Effector memory CD8-positive, alpha-beta T cell (primary cell): ENCODE data around the gene ASCL1.

Source experiments
- ATAC-seq: fragments of 150-1000 bp; cut with Tn5 transposase; replicated peaks from 2 replicates; pipeline ENCODE4 v1.10.0; 2021; ENCODE audit warnings: mild to moderate bottlenecking, moderate library complexity
- DNase-seq, 3 experiments: peaks; one replicate each; pipeline ENCODE4 v3.0.0; 2021
- H3K27ac Mint-ChIP-seq, 2 donors: one replicate each; pipeline ENCODE4 v1.8.0; 2022; ENCODE audit warnings: mild to moderate bottlenecking in 2 of 2, mixed read lengths in 2 of 2, moderate library complexity in 2 of 2
- H3K27me3 Mint-ChIP-seq, 2 donors: one replicate each; pipeline ENCODE4 v1.8.0; 2022; ENCODE audit warnings: mixed read lengths in 2 of 2
- H3K36me3 Mint-ChIP-seq: one replicate; pipeline ENCODE4 v1.8.0; 2022; ENCODE audit warnings: mild to moderate bottlenecking, moderate library complexity, mixed read lengths; ENCODE audit not compliant: insufficient read depth
- H3K4me1 Mint-ChIP-seq, 2 donors: one replicate each; pipeline ENCODE4 v1.8.0; 2022; ENCODE audit warnings: low read depth in 2 of 2, mixed read lengths in 2 of 2
- H3K4me3 Mint-ChIP-seq, 2 donors: one replicate each; pipeline ENCODE4 v1.8.0; 2022; ENCODE audit warnings: mild to moderate bottlenecking in 2 of 2, mixed read lengths in 2 of 2, moderate library complexity in 2 of 2
- H3K9me3 Mint-ChIP-seq, 2 donors: one replicate each; pipeline ENCODE4 v1.8.0; 2022; ENCODE audit warnings: mixed read lengths in 2 of 2
- total RNA-seq, 9 experiments: gene quantifications; one replicate each; lab custom pipeline; 2026; lab: John Stamatoyannopoulos, UW

ASCL1 gene
- total RNA-seq, result 0 to 0.07 (median 0) reads per million in 9 experiments

DNA sequence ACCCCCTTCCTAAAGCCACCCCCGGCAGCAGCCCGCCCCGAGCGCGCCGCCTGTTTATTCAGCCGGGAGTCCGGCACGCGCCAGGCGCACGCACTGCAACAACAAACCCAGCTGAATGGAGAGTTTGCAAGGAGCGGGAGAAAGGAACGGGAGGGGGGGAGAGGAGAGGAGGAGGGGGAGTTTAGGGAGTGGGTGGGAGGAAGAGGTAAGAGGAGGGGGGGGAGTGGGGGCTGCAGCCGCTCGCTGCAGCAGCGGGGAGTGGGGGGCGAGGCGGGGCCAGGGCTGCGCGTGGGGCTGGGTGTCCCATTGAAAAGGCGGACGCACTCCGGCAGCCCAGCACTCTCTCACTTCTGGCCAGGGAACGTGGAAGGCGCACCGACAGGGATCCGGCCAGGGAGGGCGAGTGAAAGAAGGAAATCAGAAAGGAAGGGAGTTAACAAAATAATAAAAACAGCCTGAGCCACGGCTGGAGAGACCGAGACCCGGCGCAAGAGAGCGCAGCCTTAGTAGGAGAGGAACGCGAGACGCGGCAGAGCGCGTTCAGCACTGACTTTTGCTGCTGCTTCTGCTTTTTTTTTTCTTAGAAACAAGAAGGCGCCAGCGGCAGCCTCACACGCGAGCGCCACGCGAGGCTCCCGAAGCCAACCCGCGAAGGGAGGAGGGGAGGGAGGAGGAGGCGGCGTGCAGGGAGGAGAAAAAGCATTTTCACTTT, at the start of gene ASCL1:
ASCL1 (plus strand) TSS at position 336 of the 712 bp plus-strand sequence. CDS start 571 bp downstream, outside the sequence.
- Mint-ChIP-seq H3K27me3 (peaks cover 73 to 93% of the 10 kb centered on the region in 2 donors), H3K36me3 (peaks cover 4% of the 10 kb centered on the region), H3K4me3 (peak within 1 kb of the TSS; percentile 69 to 74), H3K27ac (no peak within 1 kb of the TSS), H3K9me3 (no peaks in the 10 kb centered on the region), H3K4me1 (peaks cover 0 to 16% of the 10 kb centered on the region in 2 donors)
- ATAC-seq, result no peak
- DNase-seq, result no peak

DNA sequence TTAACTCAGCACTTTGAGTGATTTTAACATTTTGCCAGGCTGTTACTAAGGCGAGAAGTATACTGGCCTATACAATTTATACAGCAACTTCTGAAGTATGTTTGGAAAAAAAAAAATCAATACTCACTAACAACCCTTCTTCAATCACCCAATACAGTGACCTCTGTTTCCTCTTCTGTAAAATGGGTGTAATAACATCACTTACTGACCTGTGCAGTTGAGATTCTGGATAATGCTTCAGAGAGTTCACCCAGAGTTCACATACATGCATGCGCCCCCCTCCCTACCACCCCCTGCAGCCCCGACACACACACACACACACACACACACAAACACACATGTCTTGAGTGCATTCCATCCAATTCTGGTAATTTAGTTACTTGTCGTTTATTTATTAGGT, 49.6 kb upstream of the ASCL1 start:
- H3K27me3 Mint-ChIP-seq, result peaks cover 6 to 10% of the 10 kb centered on the region in 2 donors
- no peak overlapping the region for H3K27ac Mint-ChIP-seq
- ATAC-seq (no peak), DNase-seq (no peak)
- H3K4me1 Mint-ChIP-seq, result no peaks in the 10 kb centered on the region
- no peaks in the 10 kb centered on the region for H3K9me3 Mint-ChIP-seq
- no peaks in the 10 kb centered on the region for H3K36me3 Mint-ChIP-seq
- no peak overlapping the region for H3K4me3 Mint-ChIP-seq

DNA sequence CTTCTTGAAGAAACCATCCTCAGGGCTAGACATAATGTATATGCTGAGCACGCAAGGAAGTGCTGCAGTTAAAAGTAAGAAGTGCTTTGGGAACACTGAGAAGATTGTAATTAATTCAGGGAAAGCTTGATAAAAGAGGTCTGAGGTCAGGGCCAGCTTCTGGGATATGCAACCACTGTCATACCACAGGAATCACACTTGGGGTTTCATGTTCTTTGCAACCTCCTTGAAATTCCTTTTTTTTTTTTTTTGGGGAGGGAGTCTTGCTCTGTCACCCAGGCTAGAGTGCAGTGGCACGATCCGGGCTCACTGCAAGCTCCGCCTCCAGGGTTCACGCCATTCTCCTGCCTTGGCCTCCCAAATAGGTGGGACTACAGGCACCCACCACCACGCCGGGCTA, 47.3 kb upstream of the ASCL1 start:
- ATAC-seq, result no peak
- Mint-ChIP-seq H3K9me3 (no peaks in the 10 kb centered on the region), H3K4me1 (no peaks in the 10 kb centered on the region), H3K4me3 (no peak overlapping the region), H3K27me3 (peaks cover 10 to 12% of the 10 kb centered on the region in 2 donors), H3K27ac (no peak overlapping the region), H3K36me3 (no peaks in the 10 kb centered on the region)
- DNase-seq, result no peak

DNA sequence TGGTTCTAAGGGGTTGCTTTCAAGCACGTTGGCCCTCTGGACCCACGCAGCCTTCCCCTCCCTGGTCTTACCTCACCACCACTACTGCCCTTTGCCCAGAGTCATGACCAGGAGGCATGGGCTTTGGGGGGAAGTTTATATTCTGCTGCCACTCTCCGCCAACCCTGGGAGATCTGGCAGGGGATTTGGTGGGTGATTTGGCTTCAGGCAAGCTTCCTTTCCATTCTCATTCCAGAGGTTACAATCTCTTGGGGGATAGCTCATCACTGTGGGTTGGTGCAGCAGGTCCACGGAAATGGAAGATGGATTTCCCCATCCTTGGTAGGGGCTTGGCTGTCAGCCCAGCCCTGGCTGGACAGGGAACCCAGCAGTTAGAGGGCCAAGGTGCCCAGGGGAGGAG, 46.7 kb upstream of the ASCL1 start:
- H3K9me3 Mint-ChIP-seq, result no peaks in the 10 kb centered on the region
- no peak overlapping the region for H3K4me3 Mint-ChIP-seq
- no peaks in the 10 kb centered on the region for H3K4me1 Mint-ChIP-seq
- H3K27me3 Mint-ChIP-seq, result peaks cover 10 to 12% of the 10 kb centered on the region in 2 donors
- no peak overlapping the region for H3K27ac Mint-ChIP-seq
- no peak for ATAC-seq
- H3K36me3 Mint-ChIP-seq, result no peaks in the 10 kb centered on the region
- DNase-seq, result no peak

DNA sequence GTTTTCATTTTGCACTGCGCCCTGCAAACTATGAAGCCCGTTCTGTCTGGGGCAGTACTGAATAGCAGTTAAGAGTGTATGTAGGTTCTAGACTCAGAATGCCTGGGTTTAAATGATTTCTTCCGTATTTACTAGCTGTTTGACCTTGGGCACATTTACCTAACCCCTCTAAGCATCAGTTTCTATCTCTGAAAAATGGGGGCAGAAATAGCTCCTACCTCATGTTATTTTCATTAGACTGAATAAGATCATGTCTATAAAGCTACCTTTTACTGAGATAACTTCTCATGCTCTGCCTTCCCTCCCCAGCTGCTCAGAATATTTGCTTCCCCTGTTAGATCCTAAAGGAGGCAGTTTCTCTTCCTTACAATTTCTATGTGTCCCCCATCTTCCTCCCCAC, 46.2 kb upstream of the ASCL1 start:
- Mint-ChIP-seq H3K27ac (no peak overlapping the region), H3K9me3 (no peaks in the 10 kb centered on the region), H3K36me3 (no peaks in the 10 kb centered on the region), H3K4me3 (no peak overlapping the region), H3K4me1 (no peaks in the 10 kb centered on the region), H3K27me3 (peaks cover 10 to 12% of the 10 kb centered on the region in 2 donors)
- DNase-seq (no peak), ATAC-seq (no peak)

DNA sequence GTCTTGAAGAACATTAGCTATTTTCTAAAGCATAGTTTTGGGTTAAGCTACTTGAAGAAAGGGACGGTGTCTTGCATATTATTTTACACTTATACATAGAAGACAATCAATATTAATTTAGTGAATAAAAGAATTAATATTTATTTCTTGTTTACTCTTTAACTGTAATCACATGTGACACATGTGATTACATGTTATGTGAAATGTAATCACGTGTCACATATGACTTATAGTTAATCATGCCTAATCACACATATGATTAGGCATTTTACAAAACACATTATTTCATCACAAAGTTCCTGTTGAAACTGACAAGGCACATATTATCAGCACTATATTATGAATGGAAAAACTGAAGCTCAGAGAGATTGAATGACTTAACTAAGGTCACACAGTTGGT, 45.2 kb upstream of the ASCL1 start:
- Mint-ChIP-seq H3K36me3 (no peaks in the 10 kb centered on the region), H3K4me1 (no peaks in the 10 kb centered on the region), H3K9me3 (no peaks in the 10 kb centered on the region), H3K27ac (no peak overlapping the region), H3K4me3 (no peak overlapping the region), H3K27me3 (peaks cover 10 to 12% of the 10 kb centered on the region in 2 donors)
- DNase-seq (no peak), ATAC-seq (no peak)

DNA sequence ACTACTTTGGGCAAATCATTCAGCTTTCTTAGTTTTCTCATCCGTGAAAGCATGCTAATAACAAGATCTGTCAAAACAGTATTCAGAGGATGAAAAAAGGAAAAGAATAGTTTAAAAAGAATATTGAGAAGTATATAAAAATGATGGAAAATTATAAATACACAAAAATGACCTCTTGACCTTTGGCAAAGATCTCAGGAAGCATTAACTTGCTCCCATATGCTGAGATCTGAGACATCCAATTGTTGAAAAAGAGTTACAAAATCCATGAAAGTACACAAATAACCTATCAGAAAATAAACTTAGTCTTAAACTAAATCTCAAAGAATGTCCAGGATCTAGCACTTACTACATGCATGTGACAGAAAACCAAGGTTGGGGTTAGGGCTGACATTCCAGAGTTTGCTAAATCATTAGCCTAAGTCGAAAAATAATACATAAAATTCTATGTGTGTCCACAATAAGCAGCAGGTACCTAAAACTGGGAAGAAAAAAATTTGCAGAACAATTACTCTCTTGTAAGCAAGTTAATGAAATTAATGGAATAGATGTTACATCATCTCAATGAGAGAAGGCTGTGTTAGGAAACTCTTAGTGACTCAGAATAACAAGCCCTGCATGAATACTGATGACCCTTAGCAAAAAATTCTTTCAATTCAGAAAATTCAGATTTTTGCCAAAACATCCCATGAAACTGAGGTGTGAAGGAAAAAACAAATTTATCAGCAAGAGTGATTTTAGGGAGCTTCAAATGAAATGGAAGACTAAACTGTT, 43.8 kb upstream of the ASCL1 start:
- no peak overlapping the region for H3K27ac Mint-ChIP-seq
- H3K4me3 Mint-ChIP-seq, result no peak overlapping the region
- ATAC-seq, result no peak
- no peaks in the 10 kb centered on the region for H3K9me3 Mint-ChIP-seq
- no peak for DNase-seq
- H3K36me3 Mint-ChIP-seq, result no peaks in the 10 kb centered on the region
- H3K27me3 Mint-ChIP-seq, result peaks cover 10 to 18% of the 10 kb centered on the region in 2 donors
- H3K4me1 Mint-ChIP-seq, result peaks cover 0 to 5% of the 10 kb centered on the region in 2 donors

DNA sequence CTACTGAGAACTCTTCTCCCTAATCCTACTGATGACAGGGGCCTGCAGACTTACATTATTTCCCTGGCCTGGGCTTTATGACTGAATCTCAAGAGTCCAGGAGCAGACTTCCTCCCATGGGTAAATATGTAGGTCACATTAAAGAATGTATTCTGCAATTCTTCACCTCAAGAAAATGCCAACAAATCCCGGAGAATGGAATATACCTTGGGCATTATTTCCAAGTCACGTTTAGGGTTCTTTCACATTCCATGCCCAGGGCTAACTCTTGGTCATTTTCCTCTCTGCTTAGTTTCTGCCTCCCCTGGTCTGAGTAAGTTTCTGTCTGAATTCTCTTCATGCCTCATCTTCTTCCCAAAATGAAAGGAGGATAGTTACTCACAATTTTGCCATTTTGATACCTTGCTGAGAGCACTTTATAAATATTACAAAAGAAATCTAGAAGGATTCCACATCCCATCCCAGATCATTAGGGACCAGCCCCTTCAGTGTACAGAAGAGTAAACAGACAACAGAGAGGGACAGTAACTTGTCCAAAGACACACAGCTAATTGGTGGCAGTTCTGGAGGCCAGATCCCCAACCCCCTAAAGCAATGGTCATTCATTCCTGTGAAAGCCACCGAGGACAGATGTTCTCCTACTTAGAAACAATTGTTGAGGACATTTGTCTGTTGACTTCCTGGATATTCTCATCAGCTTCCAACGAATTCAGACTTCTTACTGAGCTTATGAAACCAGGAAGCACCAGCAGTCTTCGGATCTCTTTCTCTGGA, 41.0 kb upstream of the ASCL1 start:
- Mint-ChIP-seq H3K36me3 (no peaks in the 10 kb centered on the region), H3K4me1 (peaks cover 0 to 5% of the 10 kb centered on the region in 2 donors), H3K27ac (no peak overlapping the region), H3K27me3 (peaks cover 11 to 15% of the 10 kb centered on the region in 2 donors), H3K4me3 (peak overlapping the region; percentile 56 to 67), H3K9me3 (no peaks in the 10 kb centered on the region)
- ATAC-seq (no peak), DNase-seq (no peak)

DNA sequence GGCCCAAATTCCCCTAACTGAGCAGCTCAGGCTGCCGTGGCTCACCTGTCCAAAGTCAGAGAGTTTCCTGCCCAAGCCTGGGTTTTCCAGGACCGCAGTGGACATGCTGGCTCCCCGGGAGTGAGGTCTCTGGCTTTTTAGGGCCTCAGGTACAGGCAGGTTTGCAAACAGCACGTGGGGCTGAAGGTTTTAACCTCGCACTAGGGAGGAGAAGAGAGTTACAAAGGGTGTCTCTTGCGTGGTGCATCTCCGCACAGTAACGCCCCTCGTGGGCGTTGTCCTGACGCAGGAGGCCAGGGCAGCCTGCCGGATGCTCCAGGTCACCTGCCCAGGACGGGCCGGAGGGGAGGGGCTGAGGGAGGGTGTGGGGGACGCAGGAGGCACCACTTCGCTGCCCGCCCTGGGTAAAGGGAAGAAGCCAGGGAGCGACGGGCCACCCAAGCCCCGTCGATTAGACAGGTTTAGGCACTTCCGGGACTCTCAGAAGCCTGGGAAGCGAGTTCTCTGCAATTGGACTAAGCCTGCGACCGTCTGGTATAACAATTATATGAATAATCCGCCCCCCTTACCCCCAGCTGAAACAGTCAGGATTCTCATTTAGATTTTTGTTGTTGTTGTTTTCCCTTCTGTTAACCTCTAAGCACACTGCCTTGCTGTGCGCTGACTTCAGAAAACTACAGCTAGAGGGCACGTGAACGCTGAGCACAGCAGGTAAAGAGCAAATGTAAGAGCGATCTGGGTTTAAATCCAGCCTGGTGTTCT, 40.3 kb upstream of the ASCL1 start, which contains the start of gene PAH:
PAH (minus strand) TSS at position 219 of the 762 bp plus-strand sequence; CDS start at position 105, 114 bp downstream.
- Mint-ChIP-seq H3K4me3 (peak within 1 kb of the TSS; percentile 56 to 67), H3K36me3 (no peaks in the 10 kb centered on the region), H3K27me3 (peaks cover 11 to 13% of the 10 kb centered on the region in 2 donors), H3K9me3 (no peaks in the 10 kb centered on the region), H3K4me1 (peaks cover 0 to 5% of the 10 kb centered on the region in 2 donors), H3K27ac (peak within 1 kb of the TSS in 1 of 2 donors; percentile 82)
- ATAC-seq (peak; percentile 63), DNase-seq (no peak)

DNA sequence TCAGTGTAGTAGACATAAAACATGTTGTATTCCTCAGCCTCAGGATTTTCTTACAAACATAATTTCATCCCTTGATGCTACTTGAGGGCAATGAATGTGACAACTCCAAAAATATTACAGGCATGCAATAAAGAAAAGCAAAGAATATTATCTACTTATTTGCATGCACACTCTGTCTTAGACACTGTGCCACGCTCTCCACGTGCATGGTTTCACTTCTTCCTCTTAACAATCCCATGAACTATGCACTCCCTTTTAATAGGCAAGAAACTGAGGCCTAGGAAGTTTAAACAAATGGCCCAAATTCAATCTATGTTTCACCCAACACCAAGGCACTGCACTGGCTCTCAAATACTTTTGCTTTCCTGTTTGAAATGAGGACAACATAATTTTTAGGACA, 38.6 kb upstream of the ASCL1 start:
- H3K9me3 Mint-ChIP-seq, result no peaks in the 10 kb centered on the region
- DNase-seq (no peak), ATAC-seq (no peak)
- peaks cover 0 to 5% of the 10 kb centered on the region in 2 donors for H3K4me1 Mint-ChIP-seq
- H3K36me3 Mint-ChIP-seq, result no peaks in the 10 kb centered on the region
- H3K27ac Mint-ChIP-seq, result no peak overlapping the region
- peaks cover 9 to 18% of the 10 kb centered on the region in 2 donors for H3K27me3 Mint-ChIP-seq
- no peak overlapping the region for H3K4me3 Mint-ChIP-seq

DNA sequence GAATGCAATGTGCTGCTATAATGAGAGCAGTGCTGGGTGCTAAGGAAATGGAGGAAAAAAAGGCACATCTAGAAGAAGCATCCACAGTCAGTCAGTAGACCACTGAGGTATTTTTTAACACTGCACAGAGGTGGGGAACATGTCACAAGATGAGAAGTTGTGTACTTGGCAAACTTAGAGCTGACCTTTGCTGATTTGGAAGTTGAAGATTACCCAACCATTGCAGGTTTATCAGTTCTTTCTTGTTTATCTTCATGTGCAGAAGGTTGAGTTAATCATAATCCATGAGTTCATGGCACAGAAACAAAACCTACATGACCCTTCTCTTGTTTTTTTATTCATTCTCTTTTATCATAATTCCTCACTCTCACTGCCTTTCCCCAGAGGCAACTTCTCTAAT, 37.2 kb upstream of the ASCL1 start:
- ATAC-seq (no peak), DNase-seq (no peak)
- Mint-ChIP-seq H3K4me3 (no peak overlapping the region), H3K27me3 (peaks cover 18 to 21% of the 10 kb centered on the region in 2 donors), H3K9me3 (no peaks in the 10 kb centered on the region), H3K36me3 (no peaks in the 10 kb centered on the region), H3K4me1 (peaks cover 0 to 5% of the 10 kb centered on the region in 2 donors), H3K27ac (no peak overlapping the region)

DNA sequence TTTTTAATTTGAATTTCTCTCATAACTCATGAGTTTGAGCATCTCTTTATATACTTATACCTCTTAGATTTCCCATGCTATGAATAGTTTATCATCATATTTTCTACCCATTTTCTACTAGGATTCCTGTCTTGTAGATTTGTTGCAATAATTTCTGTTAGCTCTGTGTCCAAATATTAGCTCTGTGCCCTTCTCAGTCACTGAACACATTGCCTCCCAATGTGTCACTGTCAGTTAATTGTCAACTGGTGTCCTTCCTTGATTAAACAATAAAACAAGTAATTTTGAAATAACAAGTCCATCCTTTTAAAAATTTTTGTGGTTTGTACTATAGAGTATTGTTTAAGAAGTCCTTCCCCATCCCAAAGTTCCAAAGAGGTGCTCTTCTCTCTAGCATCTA, 36.2 kb upstream of the ASCL1 start:
- ATAC-seq, result no peak
- H3K4me3 Mint-ChIP-seq, result no peak overlapping the region
- H3K36me3 Mint-ChIP-seq, result peaks cover 2% of the 10 kb centered on the region
- no peak for DNase-seq
- peaks cover 21 to 24% of the 10 kb centered on the region in 2 donors for H3K27me3 Mint-ChIP-seq
- H3K9me3 Mint-ChIP-seq, result no peaks in the 10 kb centered on the region
- no peak overlapping the region for H3K27ac Mint-ChIP-seq
- peaks cover 0 to 5% of the 10 kb centered on the region in 2 donors for H3K4me1 Mint-ChIP-seq

DNA sequence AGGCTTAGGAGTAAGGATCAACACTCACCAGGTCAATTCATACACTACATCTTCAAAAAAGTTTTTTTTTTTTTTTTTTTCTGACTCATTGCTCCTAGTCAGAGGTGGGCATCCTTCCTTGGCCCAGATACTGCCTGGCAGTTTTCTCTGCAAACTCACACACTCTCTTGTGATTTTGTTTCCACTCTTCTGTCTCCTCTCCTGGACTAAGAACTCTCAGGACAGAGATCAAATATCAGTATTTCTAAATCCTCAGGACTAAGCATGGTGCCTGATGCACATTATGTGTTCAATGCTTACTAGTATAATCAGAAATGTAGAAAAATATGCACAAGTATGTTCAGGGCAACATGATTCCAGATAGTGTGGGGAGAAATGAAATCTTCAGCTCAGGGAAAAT, 30.3 kb upstream of the ASCL1 start:
- H3K9me3 Mint-ChIP-seq, result no peaks in the 10 kb centered on the region
- peaks cover 18 to 31% of the 10 kb centered on the region in 2 donors for H3K27me3 Mint-ChIP-seq
- H3K27ac Mint-ChIP-seq, result no peak overlapping the region
- no peak for DNase-seq
- no peak for ATAC-seq
- no peaks in the 10 kb centered on the region for H3K4me1 Mint-ChIP-seq
- H3K4me3 Mint-ChIP-seq, result no peak overlapping the region
- H3K36me3 Mint-ChIP-seq, result peaks cover 3% of the 10 kb centered on the region
